DND-41 (cell line): ENCODE data around the gene GANAB.
"Not testable (repeated sequence)": the region's sequence is repeated elsewhere in the genome, so short reads cannot be mapped to it uniquely, and the experiment has no call there.

Source experiments
- CTCF ChIP-seq: IDR thresholded peaks from 2 replicates; pipeline ENCODE4 v1.5.1; 2012; ENCODE audit warnings: borderline replicate concordance, low read length, moderate library complexity, mild to moderate bottlenecking; ENCODE audit not compliant: poor library complexity, severe bottlenecking; ENCODE audit errors: extremely low read depth
- EZH2 ChIP-seq: IDR thresholded peaks from 3 replicates; pipeline ENCODE4 v1.6.1; 2012; ENCODE audit warnings: borderline replicate concordance, low read depth, mild to moderate bottlenecking, moderate library complexity, low read length, inconsistent platforms; ENCODE audit not compliant: severe bottlenecking

- not testable (repeated sequence) for TF ChIP-seq CTCF, EZH2
Observed at GRCh38 chr11:62693624-62694023, 47.2 kb upstream of the GANAB start.
